WTC11 (cell line): ENCODE measurements around the gene TRMT6.

ENCODE experiments used
- ATF1 ChIP-seq: sonication (generic); formaldehyde crosslinking; IDR thresholded peaks from 2 replicates; pipeline ENCODE4 v1.8.1; 2023; ENCODE audit warnings: mild to moderate bottlenecking, moderate library complexity, missing genetic modification reagents
- TP53 ChIP-seq: sonication (generic); formaldehyde crosslinking; IDR thresholded peaks from 2 replicates; pipeline ENCODE4 v1.8.1; 2023; ENCODE audit warnings: mild to moderate bottlenecking, missing genetic modification reagents
- ZNF317 ChIP-seq: sonication (generic); formaldehyde crosslinking; IDR thresholded peaks from 2 replicates; pipeline ENCODE4 v1.8.1; 2023; ENCODE audit warnings: low read depth, mild to moderate bottlenecking, moderate library complexity, missing genetic modification reagents, borderline replicate concordance
- TF ChIP-seq, protein P1 (sequence below): sonication (generic); formaldehyde crosslinking; IDR thresholded peaks from 2 replicates; pipeline ENCODE4 v1.8.1; 2022; ENCODE audit warnings: low read depth, missing genetic modification reagents, borderline replicate concordance

DNA sequence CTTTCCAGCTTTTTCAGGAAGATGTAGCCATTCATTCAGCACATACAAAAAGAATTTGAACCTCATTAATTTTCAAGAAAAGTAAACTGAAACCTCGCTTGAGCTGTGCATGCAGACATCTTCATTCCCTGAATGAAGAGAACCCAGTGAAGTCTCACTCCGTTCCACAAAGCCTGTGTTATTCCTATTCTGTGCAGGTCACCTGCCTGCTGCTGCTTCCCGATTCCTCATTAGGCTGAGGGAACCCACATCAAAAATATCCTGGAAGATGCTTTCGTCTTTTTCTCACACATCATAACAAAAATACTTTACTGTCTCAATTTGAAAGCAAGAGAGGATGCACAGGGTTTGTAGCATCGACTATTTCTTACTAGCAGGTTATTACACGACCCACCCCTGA, 40.1 kb downstream of the TRMT6 start:
- TF ChIP-seq ATF1 (CRISPR knock-in tag) (no peak), TP53 (CRISPR knock-in tag) (no peak), ZNF317 (CRISPR knock-in tag) (no peak)
- TF ChIP-seq, protein P1, sequence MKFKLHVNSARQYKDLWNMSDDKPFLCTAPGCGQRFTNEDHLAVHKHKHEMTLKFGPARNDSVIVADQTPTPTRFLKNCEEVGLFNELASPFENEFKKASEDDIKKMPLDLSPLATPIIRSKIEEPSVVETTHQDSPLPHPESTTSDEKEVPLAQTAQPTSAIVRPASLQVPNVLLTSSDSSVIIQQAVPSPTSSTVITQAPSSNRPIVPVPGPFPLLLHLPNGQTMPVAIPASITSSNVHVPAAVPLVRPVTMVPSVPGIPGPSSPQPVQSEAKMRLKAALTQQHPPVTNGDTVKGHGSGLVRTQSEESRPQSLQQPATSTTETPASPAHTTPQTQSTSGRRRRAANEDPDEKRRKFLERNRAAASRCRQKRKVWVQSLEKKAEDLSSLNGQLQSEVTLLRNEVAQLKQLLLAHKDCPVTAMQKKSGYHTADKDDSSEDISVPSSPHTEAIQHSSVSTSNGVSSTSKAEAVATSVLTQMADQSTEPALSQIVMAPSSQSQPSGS (CRISPR knock-in tag) = no peak
